HG02852 (cell line): Measurements from ENCODE around the gene RALGPS2.
A peak's percentile ranks its signal among the peaks of the same experiment; 100 is the strongest.

Experiments used
- ATAC-seq: cut with Tn5 transposase; IDR thresholded peaks from one replicate; pipeline ENCODE4 v1.9.1; 2021; ENCODE audit warnings: mild to moderate bottlenecking, moderate library complexity; ENCODE audit not compliant: unreplicated experiment

The RALGPS2 gene

GRCh38 chr1:178916448-178917174, 191.6 kb downstream of the RALGPS2 start:
- peak; percentile 56 for ATAC-seq

DNA sequence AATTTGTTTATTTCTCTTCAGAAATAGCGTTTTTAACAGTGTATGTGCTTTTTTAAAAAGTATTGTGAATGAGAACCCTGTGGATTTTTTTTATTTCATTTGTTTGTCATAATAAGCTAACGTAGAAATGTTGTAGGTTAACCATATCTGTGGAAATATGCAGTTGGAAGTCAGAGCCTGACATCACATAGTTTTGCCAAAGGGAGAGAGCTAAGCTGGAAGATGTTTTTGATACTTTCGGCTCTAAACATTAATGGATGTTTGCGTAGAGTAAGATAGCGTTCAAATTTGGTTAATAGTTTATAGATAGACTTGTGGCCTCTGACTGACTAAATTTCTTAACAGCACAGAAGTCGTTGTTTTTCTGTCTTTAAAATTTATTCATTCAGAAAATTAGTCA, 193.3 kb downstream of the RALGPS2 start:
- ATAC-seq, result no peak

GRCh38 chr1:178918955-178919354, 193.9 kb downstream of the RALGPS2 start:
- ATAC-seq, result no peak

DNA sequence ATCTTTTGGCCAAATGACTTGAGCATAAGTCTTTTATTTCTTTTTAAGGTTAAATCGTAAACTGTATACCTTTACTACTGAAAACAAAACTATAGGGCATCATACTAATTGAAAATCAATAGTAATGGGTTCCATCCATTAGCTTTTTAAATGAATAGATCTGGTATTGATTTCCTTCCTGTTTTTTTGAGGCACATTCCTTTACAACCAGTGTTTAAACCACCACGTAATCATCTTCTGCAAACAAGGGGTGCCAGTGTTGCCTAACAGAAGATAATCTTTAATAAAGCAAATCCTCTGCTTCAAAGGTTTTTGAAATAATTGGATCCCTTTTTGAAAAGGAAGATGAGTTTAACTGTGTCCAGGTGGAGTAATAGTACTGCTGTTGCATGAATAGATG, 194.5 kb downstream of the RALGPS2 start:
- ATAC-seq, result no peak

DNA sequence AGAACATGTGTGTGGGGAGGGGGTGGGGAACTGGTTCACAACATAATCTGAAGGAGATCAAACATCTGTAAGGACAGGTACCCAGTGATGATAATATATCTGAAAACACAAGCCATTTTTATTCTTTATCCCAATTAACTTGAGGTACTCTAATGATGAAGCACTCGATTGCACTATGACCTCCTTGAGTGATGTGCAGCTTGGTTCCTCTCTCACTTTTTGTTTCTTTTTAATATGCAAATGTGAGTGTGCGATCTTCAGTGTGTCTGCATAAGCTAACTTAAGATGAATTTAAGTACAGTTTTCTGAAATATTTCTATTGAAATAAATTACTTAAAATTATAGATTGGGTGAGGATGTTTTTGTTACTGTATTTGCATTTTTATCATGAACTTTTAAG, 196.5 kb downstream of the RALGPS2 start:
- peak; percentile 64 for ATAC-seq

DNA sequence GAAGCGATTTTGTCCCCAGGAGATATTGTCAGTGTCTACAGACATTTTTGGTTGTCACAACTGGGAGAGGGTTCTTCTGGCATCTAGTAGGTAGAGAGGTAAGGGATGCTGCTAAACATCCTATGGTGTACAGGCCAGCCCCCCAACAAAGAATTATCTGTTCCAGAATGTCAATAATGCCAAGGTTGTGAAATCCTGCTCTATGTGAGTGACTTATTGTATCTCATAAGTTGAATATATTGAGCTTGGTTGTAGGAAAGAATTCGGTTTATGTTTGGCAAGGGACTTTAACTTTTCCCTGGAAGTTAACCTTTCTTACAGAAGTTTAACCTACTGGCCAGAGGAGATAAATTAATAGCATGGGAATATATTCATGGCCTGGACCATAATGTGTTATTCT, 198.5 kb downstream of the RALGPS2 start:
- no peak for ATAC-seq

DNA sequence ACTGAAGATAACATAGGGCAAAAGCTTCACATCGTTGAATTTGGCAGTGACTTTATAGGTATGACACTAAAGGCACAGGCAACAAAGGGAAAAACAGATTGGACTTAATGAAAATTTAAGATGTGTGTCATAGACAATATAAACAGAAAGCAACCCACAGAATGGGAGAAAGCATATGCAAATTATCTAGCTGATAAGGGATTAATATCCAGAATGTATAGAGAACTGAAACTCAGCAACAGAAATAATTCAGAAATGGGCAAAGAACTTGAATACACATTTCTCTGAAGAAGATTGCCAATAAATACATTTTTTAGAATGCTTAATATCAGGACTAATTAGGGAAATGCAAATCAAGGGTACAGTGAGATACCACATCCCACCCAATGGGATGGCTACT, 201.0 kb downstream of the RALGPS2 start:
- no peak for ATAC-seq

- ATAC-seq, result no peak
Measured at GRCh38 chr1:178927003-178927402, 202.0 kb downstream of the RALGPS2 start.

GRCh38 chr1:178928041-178928440, 203.0 kb downstream of the RALGPS2 start:
- ATAC-seq, result no peak

DNA sequence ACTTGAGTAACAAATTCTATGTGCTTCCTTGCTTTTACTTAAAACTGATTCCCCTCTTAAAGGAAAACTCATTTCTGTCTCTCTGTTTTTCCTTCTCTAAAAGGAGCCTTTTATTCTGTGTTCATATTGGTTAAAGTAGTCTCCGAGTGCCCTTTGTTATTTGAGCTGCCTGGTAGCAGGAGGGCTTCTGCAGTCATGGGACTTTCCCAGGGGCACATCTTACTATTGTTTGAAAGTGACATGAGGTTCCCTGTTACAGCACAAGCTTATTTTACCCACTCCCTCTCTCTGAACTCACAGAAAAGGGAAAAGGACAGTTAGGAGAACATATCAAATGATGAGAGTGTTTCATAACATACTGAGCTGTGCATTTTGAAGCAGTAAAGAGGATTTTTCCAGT, 203.9 kb downstream of the RALGPS2 start:
- no peak for ATAC-seq

DNA sequence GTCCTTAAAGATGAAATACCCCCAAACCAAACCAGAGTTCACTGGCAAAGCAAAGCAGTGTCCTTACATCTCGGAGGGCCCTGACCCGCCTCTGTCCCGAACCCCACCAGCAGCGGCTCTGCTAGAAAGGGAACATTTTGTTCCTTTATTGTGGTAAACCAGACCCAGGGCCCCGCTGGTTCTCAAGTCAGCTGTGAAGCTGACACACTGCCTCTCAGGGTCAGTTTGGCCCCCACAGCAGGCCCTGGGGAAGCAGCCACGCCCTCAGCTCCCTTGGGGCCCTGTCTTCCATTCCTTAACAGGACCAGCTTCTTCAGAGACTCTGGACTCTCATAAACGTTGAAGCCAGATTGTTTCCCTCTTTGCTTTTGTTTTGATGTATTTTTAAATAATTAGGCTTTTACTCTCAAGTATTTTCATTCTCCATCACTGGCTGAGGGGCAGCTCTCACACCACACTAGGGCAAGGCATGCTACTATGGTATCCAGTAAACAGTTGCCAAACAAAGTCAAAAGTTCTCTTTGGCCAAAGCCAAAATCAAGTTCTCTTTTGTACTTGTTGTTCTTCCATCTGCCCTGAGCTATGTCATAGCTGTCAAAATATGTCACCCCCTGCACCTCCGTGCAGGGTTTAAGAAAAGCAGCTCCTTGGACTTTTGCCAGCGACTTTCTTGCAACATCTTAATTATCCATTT, 207.0 kb downstream of the RALGPS2 start:
- no peak for ATAC-seq

DNA sequence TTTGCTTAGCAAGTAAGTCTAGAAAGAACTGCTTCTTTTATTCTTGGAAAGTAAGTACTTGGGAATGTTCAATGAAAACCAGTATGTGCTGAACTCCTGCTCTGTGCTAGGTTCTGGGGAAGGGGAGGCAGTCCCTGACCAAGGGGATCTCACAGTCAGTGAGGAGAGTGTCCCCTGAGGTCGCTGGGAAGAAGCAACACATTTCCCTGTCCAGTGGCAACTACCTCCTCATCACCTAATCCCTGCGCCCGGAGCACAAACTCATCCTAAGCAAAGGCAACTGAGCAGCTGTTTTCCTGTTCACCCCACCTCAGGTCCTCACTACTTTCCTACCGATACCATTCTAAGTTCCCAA, 207.5 kb downstream of the RALGPS2 start:
- no peak for ATAC-seq

GRCh38 chr1:178933105-178933561, 208.1 kb downstream of the RALGPS2 start:
- ATAC-seq, result no peak

- ATAC-seq, result no peak
Measured at GRCh38 chr1:178933709-178934490, 208.9 kb downstream of the RALGPS2 start.

- ATAC-seq, result no peak
Measured at GRCh38 chr1:178934546-178934945, 209.5 kb downstream of the RALGPS2 start.

DNA sequence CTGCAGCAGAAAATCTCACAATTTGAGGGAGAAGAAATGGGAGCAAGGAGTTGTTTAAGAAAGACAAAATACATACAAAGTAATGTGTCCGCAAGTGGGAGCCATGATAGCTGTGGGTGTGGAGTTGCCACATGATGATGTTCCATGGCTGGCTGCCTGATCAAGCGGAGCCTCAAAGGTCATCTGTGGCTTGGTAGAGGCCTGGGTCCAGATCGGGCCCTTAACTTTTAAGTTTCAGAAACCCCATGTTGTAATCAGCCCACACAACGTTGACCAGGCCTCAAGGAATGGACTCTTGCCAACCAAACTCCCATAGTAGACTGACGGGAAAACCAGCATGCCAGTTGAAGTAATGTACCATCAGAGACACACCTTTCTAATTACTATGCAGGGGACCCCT, 210.6 kb downstream of the RALGPS2 start:
- ATAC-seq, result no peak

DNA sequence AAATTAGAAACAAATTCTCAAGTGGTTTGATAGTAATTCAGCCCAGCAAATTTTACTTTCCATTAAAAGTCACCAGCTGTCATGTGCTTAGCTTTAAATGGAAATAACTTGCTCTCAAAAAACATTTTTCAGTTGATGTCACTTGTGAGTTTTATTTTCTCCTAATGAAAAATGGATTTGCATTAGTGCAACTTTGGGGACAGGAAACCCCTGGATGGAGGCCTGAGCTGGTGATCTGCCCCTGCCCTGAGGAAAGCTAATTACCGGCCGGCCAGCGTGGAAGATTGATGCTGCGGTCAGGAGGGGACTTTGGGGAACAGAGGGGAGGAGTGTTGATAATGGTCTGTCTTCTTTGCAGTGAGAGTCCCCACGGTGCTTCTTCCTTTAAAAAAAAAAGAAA, 212.7 kb downstream of the RALGPS2 start:
- no peak for ATAC-seq

DNA sequence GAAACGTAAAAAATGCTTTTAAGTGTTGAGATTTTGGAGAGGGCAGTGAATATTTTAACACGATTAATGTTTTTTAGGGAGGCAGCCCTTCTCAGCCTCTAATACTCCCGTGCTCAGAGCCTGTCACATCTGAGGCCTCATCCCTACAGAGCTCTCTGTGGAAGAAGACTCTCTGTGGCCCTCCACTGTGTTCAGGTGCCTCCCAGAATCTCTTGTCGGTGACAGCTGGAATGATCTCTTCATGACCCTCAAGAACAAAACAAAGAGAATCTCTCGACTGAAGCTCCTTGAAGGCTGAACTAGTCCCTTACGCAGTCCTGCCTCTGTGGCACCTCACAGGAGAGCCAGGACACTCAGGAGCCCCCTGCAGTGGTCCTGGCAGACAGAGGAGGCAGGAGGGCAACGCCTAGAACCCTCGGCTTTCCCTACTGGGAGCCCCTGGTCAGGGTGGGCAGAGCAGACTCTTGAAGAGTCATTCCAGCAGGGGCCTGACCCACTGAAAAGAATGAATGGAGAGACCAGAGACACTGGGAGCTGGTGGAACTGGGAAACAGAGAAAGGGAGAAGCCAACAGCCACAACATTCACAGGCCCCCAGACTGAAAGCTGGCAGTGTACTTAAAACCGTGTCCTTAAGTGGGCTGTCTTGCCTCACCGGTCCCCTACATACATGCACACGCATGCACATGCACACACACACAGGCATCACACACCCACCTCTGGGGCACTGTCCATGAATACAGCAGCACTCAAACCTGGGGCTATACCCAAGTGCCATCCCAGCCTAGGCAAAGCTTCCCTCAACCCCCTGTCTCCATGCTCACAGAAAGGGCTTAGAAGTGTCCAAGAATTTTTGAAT, 213.3 kb downstream of the RALGPS2 start:
- no peak for ATAC-seq

- no peak for ATAC-seq
Measured at GRCh38 chr1:178938959-178939317, 213.9 kb downstream of the RALGPS2 start.

DNA sequence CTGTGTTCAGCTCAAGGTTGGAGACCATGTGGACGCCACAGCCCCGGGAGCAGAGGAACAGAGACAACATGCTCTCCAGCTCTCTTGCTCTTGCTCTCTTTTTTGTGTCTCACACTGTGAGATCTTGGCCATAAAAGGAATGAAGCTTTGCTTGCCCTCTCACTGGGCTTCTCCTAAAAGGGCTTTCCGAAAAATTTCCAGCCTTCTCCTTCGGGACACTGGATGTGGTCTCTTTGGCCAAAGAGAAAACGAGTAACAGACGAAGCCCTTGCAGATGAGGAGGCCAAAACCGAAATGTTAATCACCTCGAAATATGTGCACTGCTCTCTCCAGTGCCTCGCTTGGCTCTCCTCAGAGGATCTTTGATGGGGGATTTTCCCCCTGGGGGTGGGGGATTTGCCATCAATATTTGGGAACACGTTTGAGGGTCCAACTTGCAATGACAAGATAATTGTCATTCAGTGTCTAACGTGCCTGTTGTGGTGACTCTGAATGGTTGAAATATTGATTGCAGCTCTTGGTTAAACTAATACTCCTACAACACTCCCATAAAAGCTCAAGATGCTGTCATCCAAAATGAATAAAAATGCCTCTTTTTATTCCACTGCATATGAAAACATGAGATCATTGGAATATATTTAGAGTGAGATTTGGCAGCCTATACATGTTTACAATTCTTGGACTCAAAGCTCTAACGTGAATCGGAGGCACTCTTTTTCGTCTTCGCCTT, 214.5 kb downstream of the RALGPS2 start:
- ATAC-seq, result no peak
